Gastrocnemius medialis (tissue), 4 donors: ENCODE measurements around the gene SLCO4A1. TPM values are rescaled to one million over a fixed set of nuclear protein-coding genes. Genes with fewer than 3 reads are reported as not detected.

Source experiments
- ATAC-seq, 2 donors: fragments of 150-250 bp; one replicate each; pipeline ENCODE4 v1.9.1; 2016
- DNase-seq, 2 donors: peaks; one replicate each; pipeline ENCODE4 v3.0.0-alpha.2; 2019
- H3K27ac ChIP-seq, 4 donors: fragments of 200-600 bp; sonication (generic); 1 replicate in 1 of 4; 2 replicates in 3 of 4; pipeline ENCODE4 v1.5.1; 2016 to 2018; ENCODE audit warnings: mild to moderate bottlenecking in 2 of 4, moderate library complexity in 1 of 4
- H3K27me3 ChIP-seq, 3 donors: fragments of 200-600 bp; sonication (generic) in 2 of 3; 1 replicate in 1 of 3; 2 replicates in 2 of 3; pipeline versions ENCODE4 v1.5.1 to v1.6.0; 2016 to 2019; ENCODE audit warnings: mild to moderate bottlenecking in 1 of 3, moderate library complexity in 1 of 3
- H3K36me3 ChIP-seq, 2 donors: fragments of 200-600 bp; sonication (generic) in 1 of 2; one replicate each; pipeline ENCODE4 v1.5.1; 2017 to 2018
- H3K4me1 ChIP-seq, 2 donors: fragments of 200-600 bp; sonication (generic) in 1 of 2; one replicate each; pipeline ENCODE4 v1.5.1; 2016 to 2017; ENCODE audit warnings: mild to moderate bottlenecking in 2 of 2
- H3K4me3 ChIP-seq, 4 donors: fragments of 200-600 bp; sonication (generic) in 3 of 4; 1 replicate in 1 of 4; 2 replicates in 3 of 4; pipeline ENCODE4 v1.5.1; 2016 to 2019; ENCODE audit warnings: mild to moderate bottlenecking in 2 of 4
- H3K9me3 ChIP-seq, 3 donors: fragments of 200-600 bp; sonication (generic) in 2 of 3; 1 replicate in 1 of 3; 2 replicates in 2 of 3; pipeline ENCODE4 v1.5.1; 2016 to 2019
- CTCF ChIP-seq, 5 experiments: fragments of 450-650 bp in 3 of 5; fragments of 200-600 bp in 2 of 5; sonication (generic) in 2 of 5; IDR thresholded peaks in 4 of 5; conservative IDR thresholded peaks in 1 of 5; 1 replicate in 4 of 5; 2 replicates in 1 of 5; pipeline ENCODE4 v1.5.1; 2016 to 2019; ENCODE audit warnings: antibody characterized with exemption in 5 of 5, mild to moderate bottlenecking in 3 of 5, moderate library complexity in 3 of 5
- POLR2A ChIP-seq, 2 donors: fragments of 450-650 bp; IDR thresholded peaks; one replicate each; pipeline ENCODE4 v1.6.1; 2017; ENCODE audit warnings: antibody characterized with exemption in 2 of 2, mild to moderate bottlenecking in 2 of 2, moderate library complexity in 2 of 2
- in situ Hi-C, 4 donors: fragments of 200-750 bp; cut with MboI; loops; one replicate each; pipeline versions ENCODE4 v1.15.0 to v1.8.0; 2017; ENCODE audit warnings: low sequenced_read_pairs in 4 of 4
- intact Hi-C: fragments of 100-400 bp; cut with DNase I; formaldehyde crosslinking; loops from one replicate; pipeline ENCODE4 v1.15.1; 2023; ENCODE audit warnings: low total_unique reads
- total RNA-seq, 4 donors: library from RNA; depleted of rRNA; stranded (reverse); fragments of >200 nt; gene quantifications; one replicate each; pipeline versions ENCODE4 v1.1.0 to v1.2.3, GENCODE V29; 2016

Gene SLCO4A1
- total RNA-seq, 4 donors from 2014 or later: 20.4 to 26.9 (median 21.8) TPM

GRCh38 chr20:62635232-62635631 is 7.1 kb upstream of the SLCO4A1 start:
- no peak for ATAC-seq
- intact Hi-C loops: no loop called here

GRCh38 chr20:62635852-62636251 is 6.5 kb upstream of the SLCO4A1 start:
- Histone ChIP-seq H3K27ac (no peak overlapping the region), H3K27me3 (peaks cover 6 to 20% (median 9%) of the 10 kb centered on the region in 3 donors), H3K36me3 (no peaks in the 10 kb centered on the region), H3K4me1 (no peaks in the 10 kb centered on the region), H3K9me3 (no peaks in the 10 kb centered on the region), H3K4me3 (no peak overlapping the region)
- DNase-seq: no peak
- in situ Hi-C loops (no loop called here), intact Hi-C loops (no loop called here)
- TF ChIP-seq POLR2A (IDR thresholded peaks at IDR 0.05) (no peak), CTCF (IDR thresholded peaks at IDR 0.05 in 4 of 5, conservative IDR thresholded peaks at IDR 0.05 in 1 of 5) (no peak)
- no peak for ATAC-seq

More at GRCh38 chr20:62635232-62635631, 7.1 kb upstream of the SLCO4A1 start:
- Histone ChIP-seq H3K27ac (no peak overlapping the region), H3K27me3 (peaks cover 6 to 18% (median 10%) of the 10 kb centered on the region in 3 donors), H3K4me3 (no peak overlapping the region), H3K9me3 (no peaks in the 10 kb centered on the region), H3K36me3 (no peaks in the 10 kb centered on the region), H3K4me1 (no peaks in the 10 kb centered on the region)
- in situ Hi-C loops: no loop called here
- no peak for DNase-seq
- TF ChIP-seq CTCF (IDR thresholded peaks at IDR 0.05 in 4 of 5, conservative IDR thresholded peaks at IDR 0.05 in 1 of 5): no peak
- TF ChIP-seq POLR2A (IDR thresholded peaks at IDR 0.05): no peak

GRCh38 chr20:62636446-62636845 is 5.9 kb upstream of the SLCO4A1 start:
- TF ChIP-seq POLR2A (IDR thresholded peaks at IDR 0.05) (no peak), CTCF (IDR thresholded peaks at IDR 0.05 in 4 of 5, conservative IDR thresholded peaks at IDR 0.05 in 1 of 5) (no peak)
- DNase-seq: no peak
- Histone ChIP-seq H3K9me3 (no peaks in the 10 kb centered on the region), H3K4me3 (no peak overlapping the region), H3K36me3 (no peaks in the 10 kb centered on the region), H3K27ac (no peak overlapping the region), H3K27me3 (peaks cover 9 to 18% (median 10%) of the 10 kb centered on the region in 3 donors), H3K4me1 (peaks cover 0 to under 1% of the 10 kb centered on the region in 2 donors)
- intact Hi-C loops: no loop called here
- in situ Hi-C loops: no loop called here
- no peak for ATAC-seq

- no peak for ATAC-seq
- Histone ChIP-seq H3K9me3 (no peaks in the 10 kb centered on the region), H3K4me3 (no peak overlapping the region), H3K27me3 (peaks cover 9 to 15% (median 14%) of the 10 kb centered on the region in 3 donors), H3K4me1 (peaks cover 0 to 7% of the 10 kb centered on the region in 2 donors), H3K27ac (no peak overlapping the region), H3K36me3 (no peaks in the 10 kb centered on the region)
- intact Hi-C loops: no loop called here
- TF ChIP-seq CTCF (IDR thresholded peaks at IDR 0.05 in 4 of 5, conservative IDR thresholded peaks at IDR 0.05 in 1 of 5) (no peak), POLR2A (IDR thresholded peaks at IDR 0.05) (no peak)
- no peak for DNase-seq
- in situ Hi-C loops: no loop called here
These were observed 5.2 kb upstream of the SLCO4A1 start for GRCh38 chr20:62637110-62637509.

GRCh38 chr20:62637521-62638054 is 4.7 kb upstream of the SLCO4A1 start:
- Histone ChIP-seq H3K27ac (no peak overlapping the region), H3K4me3 (no peak overlapping the region), H3K9me3 (no peaks in the 10 kb centered on the region), H3K27me3 (peaks cover 9 to 14% (median 13%) of the 10 kb centered on the region in 3 donors), H3K4me1 (peaks cover 0 to 7% of the 10 kb centered on the region in 2 donors), H3K36me3 (no peaks in the 10 kb centered on the region)
- intact Hi-C loops: no loop called here
- TF ChIP-seq CTCF (IDR thresholded peaks at IDR 0.05 in 4 of 5, conservative IDR thresholded peaks at IDR 0.05 in 1 of 5): no peak
- no peak for TF ChIP-seq POLR2A (IDR thresholded peaks at IDR 0.05)
- no peak for DNase-seq
- no peak for ATAC-seq
- in situ Hi-C loops: no loop called here
